ENCODE data around the gene FUNDC2. TPM values are rescaled to one million over a fixed set of nuclear protein-coding genes. Genes with fewer than 3 reads are reported as not detected.

FUNDC2 gene
- total RNA-seq, 1 experiment from 2014 or later = 80.7 TPM

GRCh38 chrX:155027509-155028066 lies 944 bp downstream of the FUNDC2 start:
- Histone ChIP-seq H3K79me2 (ENCODE audit: low read length) (peaks cover 49% of the 10 kb centered on the region), H3K9me3 (ENCODE audit: low read length) (no peaks in the 10 kb centered on the region), H3K36me3 (ENCODE audit: low read depth, low read length) (no peaks in the 10 kb centered on the region), H3K4me3 (ENCODE audit: low read length) (peak overlapping the region; percentile 77), H3K4me2 (ENCODE audit: low read length) (peak overlapping the region; percentile 83), H3K27me3 (ENCODE audit: low read length) (no peaks in the 10 kb centered on the region), H4K20me1 (ENCODE audit: low read length) (peaks cover 10% of the 10 kb centered on the region), H3F3A (ENCODE audit: low read length, unreplicated experiment) (no peaks in the 10 kb centered on the region), H3K4me1 (ENCODE audit: insufficient read depth, low read length) (peaks cover 13% of the 10 kb centered on the region), H3K27ac (ENCODE audit: low read length) (peak overlapping the region; percentile 90), H3K9ac (ENCODE audit: low read length) (peak overlapping the region; percentile 94), H2AFZ (ENCODE audit: low read length) (peak overlapping the region; percentile 72), H3K9me2 (replicated peaks; ENCODE audit: low read length) (no peaks in the 10 kb centered on the region)
- POLR2A ChIA-PET (ENCODE audit: unreplicated experiment) = no interaction called here
- intact Hi-C loops (cut with micrococcal nuclease) = loop anchor here (2.0 kb wide), 1 partner anchor 41 kb away; no protein-coding TSS in a partner anchor
- ATAC-seq (no peak), DNase-seq (peak; percentile 38)
- CTCF ChIA-PET = interaction anchor here (0.6 to 0.9 kb wide), 2 partner anchors 29 to 37 kb away, joined by 3 to 4 read pairs; no protein-coding TSS in a partner anchor
- TSS peak; percentile 68 for BruUV-seq (replicated peaks)
- TF ChIP-seq EZH2phosphoT487 (IDR thresholded peaks at IDR 0.05; ENCODE audit: borderline replicate concordance, low read length) (no peak), CTCF (conservative IDR thresholded peaks at IDR 0.05; ENCODE audit: low read depth, low read length) (no peak), EZH2 (IDR thresholded peaks at IDR 0.05; ENCODE audit: low read length, unreplicated experiment) (no peak)

GRCh38 chrX:155028129-155028528 lies 1.5 kb downstream of the FUNDC2 start:
- no peaks in the 10 kb centered on the region for H3K27me3 ChIP-seq (ENCODE audit: low read length)
- no peaks in the 10 kb centered on the region for H3K9me3 ChIP-seq (ENCODE audit: low read length)
- H3K79me2 ChIP-seq (ENCODE audit: low read length) = peaks cover 50% of the 10 kb centered on the region
- intact Hi-C loops (cut with micrococcal nuclease) = no loop called here
- CTCF ChIA-PET = interaction anchor here (0.6 to 0.9 kb wide), 2 partner anchors 29 to 36 kb away, joined by 3 to 4 read pairs; no protein-coding TSS in a partner anchor
- H3K9me2 ChIP-seq (replicated peaks; ENCODE audit: low read length) = no peaks in the 10 kb centered on the region
- H3K27ac ChIP-seq (ENCODE audit: low read length) = peak overlapping the region; percentile 90; the same call in 1 of the 2 replicates
- no TSS peak for BruUV-seq (replicated peaks)
- DNase-seq = peak; percentile 29
- no peaks in the 10 kb centered on the region for H3K36me3 ChIP-seq (ENCODE audit: low read depth, low read length)
- TF ChIP-seq CTCF (conservative IDR thresholded peaks at IDR 0.05; ENCODE audit: low read depth, low read length) (no peak; the same call in 1 of the 2 replicates), EZH2phosphoT487 (IDR thresholded peaks at IDR 0.05; ENCODE audit: borderline replicate concordance, low read length) (no peak), EZH2 (IDR thresholded peaks at IDR 0.05; ENCODE audit: low read length, unreplicated experiment) (no peak)
- POLR2A ChIA-PET (ENCODE audit: unreplicated experiment) = interaction anchor here (0.5 kb wide), 1 partner anchor 192 kb away, joined by 4 read pairs; no protein-coding TSS in a partner anchor
- ATAC-seq = no peak; the same call in 1 of the 2 replicates
- H3K4me3 ChIP-seq (ENCODE audit: low read length) = peak overlapping the region; percentile 77
- H3K4me1 ChIP-seq (ENCODE audit: insufficient read depth, low read length) = peaks cover 13% of the 10 kb centered on the region
- H3K9ac ChIP-seq (ENCODE audit: low read length) = peak overlapping the region; percentile 94
- no peak overlapping the region for H2AFZ ChIP-seq (ENCODE audit: low read length)
- peak overlapping the region; percentile 83 for H3K4me2 ChIP-seq (ENCODE audit: low read length)
- H3F3A ChIP-seq (ENCODE audit: low read length, unreplicated experiment) = no peaks in the 10 kb centered on the region
- peaks cover 10% of the 10 kb centered on the region for H4K20me1 ChIP-seq (ENCODE audit: low read length)

GRCh38 chrX:155028877-155029291 lies 2.2 kb downstream of the FUNDC2 start:
- Histone ChIP-seq H3K36me3 (ENCODE audit: low read depth, low read length) (no peaks in the 10 kb centered on the region), H3K27me3 (ENCODE audit: low read length) (no peaks in the 10 kb centered on the region), H3K4me2 (ENCODE audit: low read length) (peak overlapping the region; percentile 83), H3K27ac (ENCODE audit: low read length) (no peak overlapping the region), H3F3A (ENCODE audit: low read length, unreplicated experiment) (no peaks in the 10 kb centered on the region), H3K79me2 (ENCODE audit: low read length) (peaks cover 58% of the 10 kb centered on the region), H3K4me1 (ENCODE audit: insufficient read depth, low read length) (peaks cover 13% of the 10 kb centered on the region), H4K20me1 (ENCODE audit: low read length) (peaks cover 10% of the 10 kb centered on the region), H3K4me3 (ENCODE audit: low read length) (peak overlapping the region; percentile 77), H3K9me3 (ENCODE audit: low read length) (no peaks in the 10 kb centered on the region), H2AFZ (ENCODE audit: low read length) (no peak overlapping the region), H3K9me2 (replicated peaks; ENCODE audit: low read length) (no peaks in the 10 kb centered on the region), H3K9ac (ENCODE audit: low read length) (no peak overlapping the region)
- no peak for TF ChIP-seq CTCF (conservative IDR thresholded peaks at IDR 0.05; ENCODE audit: low read depth, low read length)
- no peak for TF ChIP-seq EZH2 (IDR thresholded peaks at IDR 0.05; ENCODE audit: low read length, unreplicated experiment)
- no peak for TF ChIP-seq EZH2phosphoT487 (IDR thresholded peaks at IDR 0.05; ENCODE audit: borderline replicate concordance, low read length)
- no peak for ATAC-seq
- DNase-seq = peak; percentile 3
- intact Hi-C loops (cut with micrococcal nuclease) = no loop called here
- POLR2A ChIA-PET (ENCODE audit: unreplicated experiment) = no interaction called here
- BruUV-seq (replicated peaks) = no TSS peak
- CTCF ChIA-PET = no interaction called here

Data from PC-3 (cell line).